GM12878 (cell line): ENCODE results near the gene RPSA. TPM values are rescaled to one million over a fixed set of nuclear protein-coding genes. Genes with fewer than 3 reads are reported as not detected.

Source experiments
- ATAC-seq: fragments of 200-7000 bp; cut with Tn5 transposase; 3 replicates; pipeline ENCODE4 v1.9.1; 2020; ENCODE audit warnings: mild to moderate bottlenecking, moderate library complexity
- BruUV-seq: library from RNA; stranded (reverse); fragments of 400-500 nt; replicated peaks from 2 replicates; lab custom pipeline; 2021; lab: Mats Ljungman, UMichigan
- CTCF ChIA-PET: fragments of 300-600 bp; sonication (Branson Sonifier 250); formaldehyde crosslinking; extraction: SDS; loops from one replicate; lab custom pipeline; 2021; ENCODE audit warnings: inconsistent platforms; lab: Yijun Ruan, JAX
- POLR2A ChIA-PET: fragments of 350-600 bp; formaldehyde crosslinking; extraction: SDS; loops from one replicate; lab custom pipeline; 2021; ENCODE audit warnings: inconsistent platforms; lab: Charles Lee
- RAD21 ChIA-PET: fragments of 300-600 bp; sonication (Branson Sonifier 250); formaldehyde crosslinking; loops from one replicate; lab custom pipeline; 2023; ENCODE audit warnings: antibody characterized with exemption; ENCODE audit not compliant: unreplicated experiment; lab: Charles Lee
- SMC1A ChIA-PET: fragments of 300-600 bp; sonication (Branson Sonifier 250); formaldehyde crosslinking; loops from one replicate; lab custom pipeline; 2023; ENCODE audit not compliant: unreplicated experiment, uncharacterized antibody; lab: Charles Lee
- DNase-seq: peaks from one replicate; pipeline ENCODE4 v3.0.0-alpha.2; 2011; ENCODE audit warnings: low read depth, low spot score
- FAIRE-seq: peaks from 3 replicates; lab custom pipeline; 2011; peaks lifted over from hg19 to GRCh38; lab: Jason Lieb, UNC
- H2AFZ ChIP-seq: 2 replicates; pipeline ENCODE4 v1.6.0; 2011; ENCODE audit warnings: low read depth, low read length, control low read depth; ENCODE audit not compliant: control insufficient read depth
- H3K27ac ChIP-seq: 2 replicates; pipeline ENCODE4 v1.5.1; 2011; ENCODE audit warnings: control low read depth; ENCODE audit not compliant: control insufficient read depth, insufficient read depth
- H3K27me3 ChIP-seq, 2 experiments: replicated peaks in 1 of 2; 2 replicates each; pipeline versions ENCODE4 v1.6.0 to v1.6.1; 2011; ENCODE audit warnings: low read length in 1 of 2; ENCODE audit not compliant: control insufficient read depth in 2 of 2, insufficient read depth in 2 of 2
- H3K36me3 ChIP-seq, 2 experiments: 2 replicates each; pipeline ENCODE4 v1.5.1; 2011; ENCODE audit warnings: low read length in 1 of 2; ENCODE audit not compliant: control insufficient read depth in 2 of 2, insufficient read depth in 2 of 2
- H3K4me1 ChIP-seq: 2 replicates; pipeline ENCODE4 v1.6.1; 2011; ENCODE audit warnings: mild to moderate bottlenecking, low read length, moderate library complexity, mixed read lengths; ENCODE audit not compliant: control insufficient read depth, insufficient read depth
- H3K4me2 ChIP-seq: 2 replicates; pipeline ENCODE4 v1.6.0; 2011; ENCODE audit warnings: control low read depth; ENCODE audit not compliant: control insufficient read depth, insufficient read depth
- H3K4me3 ChIP-seq: fragments of 200-600 bp; sonication (generic); 2 replicates; pipeline ENCODE4 v1.5.1; 2016
- H3K79me2 ChIP-seq: 2 replicates; pipeline ENCODE4 v1.6.0; 2011; ENCODE audit warnings: low read length; ENCODE audit not compliant: control insufficient read depth, insufficient read depth
- H3K9ac ChIP-seq: 2 replicates; pipeline ENCODE4 v1.8.0; 2011; ENCODE audit warnings: low read length, control low read depth, mixed read lengths; ENCODE audit not compliant: control insufficient read depth, insufficient read depth
- H3K9me3 ChIP-seq: replicated peaks from 3 replicates; pipeline ENCODE4 v1.5.1; 2011; ENCODE audit warnings: mild to moderate bottlenecking, low read length; ENCODE audit not compliant: control insufficient read depth, insufficient read depth
- H4K20me1 ChIP-seq: 2 replicates; pipeline ENCODE4 v1.6.0; 2011; ENCODE audit not compliant: control insufficient read depth, insufficient read depth
- KAT2A ChIP-seq: conservative IDR thresholded peaks from 2 replicates; pipeline ENCODE4 v1.6.1; 2011; ENCODE audit warnings: low read depth, low read length; ENCODE audit not compliant: control insufficient read depth
- MEF2A ChIP-seq: IDR thresholded peaks from 2 replicates; pipeline ENCODE4 v1.6.1; 2011; ENCODE audit warnings: low read depth, mild to moderate bottlenecking, low read length, moderate library complexity; ENCODE audit not compliant: insufficient read depth
- WGBS: methylation state at CpG from one replicate; pipeline ENCODE4 v1.1.6; 2016; ENCODE audit warnings: low lambda C conversion rate; ENCODE audit not compliant: insufficient replicate concordance, insufficient coverage; ENCODE audit errors: missing lambda C conversion rate; 5-methylcytosine and 5-hydroxymethylcytosine counted together
- in situ Hi-C: fragments of 300-500 bp; cut with MboI; formaldehyde crosslinking; loops from 9 replicates; pipeline ENCODE4 v1.14.3; 2018; ENCODE audit warnings: mixed read lengths
- intact Hi-C: fragments of 100-400 bp; cut with micrococcal nuclease; formaldehyde crosslinking; loops from one replicate; pipeline ENCODE4 v1.14.2; 2022; ENCODE audit not compliant: unreplicated experiment
- polyA plus RNA-seq, 11 experiments: library from polyadenylated mRNA; depleted of rRNA in 4 of 11; unstranded in 6 of 11; stranded (reverse) in 5 of 11; fragments of >200 nt; fragmentation: Nextera tagmentation in 4 of 11; fragmentation: Illumina TruSeq in 1 of 11; extraction: Ambion mirVana in 4 of 11; extraction: Trizol in 1 of 11; gene quantifications; 1 replicate in 1 of 11; 2 replicates in 10 of 11; pipeline versions ENCODE4 v1.2.1 to v1.2.3, GENCODE V29; 2011 to 2016; ENCODE audit warnings: inconsistent platforms in 2 of 11, missing spikeins in 2 of 11, low read depth in 1 of 11
- total RNA-seq, 4 experiments: library from RNA; depleted of rRNA in 3 of 4; stranded (reverse); fragments of >200 nt in 3 of 4; fragmentation: Illumina TruSeq in 1 of 4; extraction: Trizol in 1 of 4; gene quantifications; 2 replicates each; pipeline versions ENCODE4 v1.2.1 to v1.2.3, GENCODE V29; 2013 to 2021
- TF ChIP-seq, protein P1 (sequence below): fragments of 450-650 bp; formaldehyde crosslinking; IDR thresholded peaks from 2 replicates; pipeline ENCODE4 v1.4.0; 2022; ENCODE audit warnings: mild to moderate bottlenecking, moderate library complexity
- TF ChIP-seq, protein P2 (sequence below): fragments of 450-650 bp; IDR thresholded peaks from 2 replicates; pipeline ENCODE4 v1.6.1; 2017; ENCODE audit warnings: borderline replicate concordance
- TF ChIP-seq, protein P3 (sequence below): IDR thresholded peaks from 2 replicates; pipeline ENCODE4 v1.6.1; 2011; ENCODE audit warnings: low read depth, mild to moderate bottlenecking, low read length, moderate library complexity, borderline replicate concordance; ENCODE audit errors: extremely low read depth

RPSA gene
- total and polyA plus RNA-seq, 10 of the 15 experiments (the other 5 are each of a cell fraction or from before 2014, with no cell fraction given): 1,012 to 5,036 (median 3,460) TPM

DNA sequence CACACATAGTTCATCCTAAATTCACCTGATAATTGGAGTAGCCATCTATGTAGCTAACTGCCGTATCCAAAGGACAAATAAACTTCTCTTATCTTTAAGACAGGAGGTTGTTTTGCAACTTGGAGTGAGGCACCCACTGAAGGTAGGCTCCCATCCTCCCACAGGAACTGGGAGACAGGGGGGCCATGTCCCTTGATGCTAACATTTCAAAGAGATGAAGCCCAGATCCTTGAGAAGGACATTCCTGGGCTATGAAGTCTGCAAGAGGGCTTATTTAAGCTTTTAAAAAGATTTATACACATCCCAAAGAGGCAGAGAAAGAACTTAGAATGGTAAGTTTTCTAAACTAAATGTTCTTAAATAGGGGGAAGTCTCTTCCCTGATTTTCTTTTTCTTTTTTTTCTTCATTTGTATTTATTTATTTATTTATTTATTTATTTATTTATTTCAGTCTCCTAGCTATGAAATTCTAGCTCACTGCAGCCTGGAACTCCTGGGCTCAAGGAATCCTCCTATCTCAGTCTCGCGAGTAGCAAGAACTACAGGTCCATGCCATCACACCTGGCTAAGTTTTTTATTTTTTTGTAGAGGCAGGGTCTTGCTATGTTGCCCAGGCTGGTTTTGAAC lies 48.2 kb downstream of the RPSA start:
- WGBS: 16% methylated on average over 3 of the region's 3 CpGs
- no peaks in the 10 kb centered on the region; a peak in 2 of 4 replicates for H3K27me3 ChIP-seq
- FAIRE-seq (no peak), DNase-seq (no peak)
- H3K4me3 ChIP-seq: no peak overlapping the region
- H3K27ac ChIP-seq: no peak overlapping the region
- no peaks in the 10 kb centered on the region for H3K4me1 ChIP-seq
- no peak overlapping the region for H3K9ac ChIP-seq
- in situ Hi-C loops: no loop called here
- H3K9me3 ChIP-seq: no peaks in the 10 kb centered on the region
- RAD21 ChIA-PET: no interaction called here
- no peak overlapping the region for H3K4me2 ChIP-seq
- H4K20me1 ChIP-seq: no peaks in the 10 kb centered on the region
- TF ChIP-seq MEF2A: no peak
- TF ChIP-seq, protein P1, sequence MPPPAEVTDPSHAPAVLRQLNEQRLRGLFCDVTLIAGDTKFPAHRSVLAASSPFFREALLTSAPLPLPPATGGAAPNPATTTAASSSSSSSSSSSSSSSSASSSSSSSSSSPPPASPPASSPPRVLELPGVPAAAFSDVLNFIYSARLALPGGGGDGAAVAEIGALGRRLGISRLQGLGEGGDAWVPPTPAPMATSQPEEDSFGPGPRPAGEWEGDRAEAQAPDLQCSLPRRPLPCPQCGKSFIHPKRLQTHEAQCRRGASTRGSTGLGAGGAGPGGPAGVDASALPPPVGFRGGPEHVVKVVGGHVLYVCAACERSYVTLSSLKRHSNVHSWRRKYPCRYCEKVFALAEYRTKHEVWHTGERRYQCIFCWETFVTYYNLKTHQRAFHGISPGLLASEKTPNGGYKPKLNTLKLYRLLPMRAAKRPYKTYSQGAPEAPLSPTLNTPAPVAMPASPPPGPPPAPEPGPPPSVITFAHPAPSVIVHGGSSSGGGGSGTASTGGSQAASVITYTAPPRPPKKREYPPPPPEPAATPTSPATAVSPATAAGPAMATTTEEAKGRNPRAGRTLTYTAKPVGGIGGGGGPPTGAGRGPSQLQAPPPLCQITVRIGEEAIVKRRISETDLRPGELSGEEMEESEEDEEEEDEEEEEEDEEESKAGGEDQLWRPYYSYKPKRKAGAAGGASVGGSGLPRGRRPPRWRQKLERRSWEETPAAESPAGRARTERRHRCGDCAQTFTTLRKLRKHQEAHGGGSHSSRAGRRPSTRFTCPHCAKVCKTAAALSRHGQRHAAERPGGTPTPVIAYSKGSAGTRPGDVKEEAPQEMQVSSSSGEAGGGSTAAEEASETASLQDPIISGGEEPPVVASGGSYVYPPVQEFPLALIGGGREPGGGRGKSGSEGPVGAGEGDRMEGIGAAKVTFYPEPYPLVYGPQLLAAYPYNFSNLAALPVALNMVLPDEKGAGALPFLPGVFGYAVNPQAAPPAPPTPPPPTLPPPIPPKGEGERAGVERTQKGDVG (CRISPR knock-in tag): no peak
- TF ChIP-seq, protein P2, sequence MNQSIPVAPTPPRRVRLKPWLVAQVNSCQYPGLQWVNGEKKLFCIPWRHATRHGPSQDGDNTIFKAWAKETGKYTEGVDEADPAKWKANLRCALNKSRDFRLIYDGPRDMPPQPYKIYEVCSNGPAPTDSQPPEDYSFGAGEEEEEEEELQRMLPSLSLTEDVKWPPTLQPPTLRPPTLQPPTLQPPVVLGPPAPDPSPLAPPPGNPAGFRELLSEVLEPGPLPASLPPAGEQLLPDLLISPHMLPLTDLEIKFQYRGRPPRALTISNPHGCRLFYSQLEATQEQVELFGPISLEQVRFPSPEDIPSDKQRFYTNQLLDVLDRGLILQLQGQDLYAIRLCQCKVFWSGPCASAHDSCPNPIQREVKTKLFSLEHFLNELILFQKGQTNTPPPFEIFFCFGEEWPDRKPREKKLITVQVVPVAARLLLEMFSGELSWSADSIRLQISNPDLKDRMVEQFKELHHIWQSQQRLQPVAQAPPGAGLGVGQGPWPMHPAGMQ: no peak
- TF ChIP-seq, protein P3, sequence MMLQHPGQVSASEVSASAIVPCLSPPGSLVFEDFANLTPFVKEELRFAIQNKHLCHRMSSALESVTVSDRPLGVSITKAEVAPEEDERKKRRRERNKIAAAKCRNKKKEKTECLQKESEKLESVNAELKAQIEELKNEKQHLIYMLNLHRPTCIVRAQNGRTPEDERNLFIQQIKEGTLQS: no peak
- no peak for TF ChIP-seq KAT2A
- TF ChIP-seq, all 136 proteins: peak for 0
- ChIA-PET CTCF (interaction anchor here (0.7 to 2.0 kb wide), 2 partner anchors 8 to 654 kb away, joined by 3 to 11 read pairs; no protein-coding TSS in a partner anchor), SMC1A (no interaction called here), POLR2A (no interaction called here)
- H3K36me3 ChIP-seq: no peaks in the 10 kb centered on the region
- intact Hi-C loops: no loop called here
- no peak overlapping the region for H2AFZ ChIP-seq
- H3K79me2 ChIP-seq: no peaks in the 10 kb centered on the region
- BruUV-seq: no TSS peak
- no peak for ATAC-seq
